Ammon's horn (tissue), 1 donor: Measurements from ENCODE around the gene SMAD3.
"Not testable (repeated sequence)": the region's sequence is repeated elsewhere in the genome, so short reads cannot be mapped to it uniquely, and the experiment has no call there.

Experiments
- DNase-seq: peaks from one replicate; pipeline ENCODE4 v3.0.0-alpha.2; 2016; ENCODE audit warnings: low spot score

The SMAD3 gene

GRCh38 chr15:67145312-67145610 is 79.9 kb downstream of the SMAD3 start:
- no peak for DNase-seq

- no peak for DNase-seq
These were observed 80.3 kb downstream of the SMAD3 start for GRCh38 chr15:67145710-67146109.

GRCh38 chr15:67146234-67146633 is 80.8 kb downstream of the SMAD3 start:
- DNase-seq, result no peak

GRCh38 chr15:67146875-67147381 is 81.5 kb downstream of the SMAD3 start:
- no peak for DNase-seq

- no peak for DNase-seq
These were observed 82.1 kb downstream of the SMAD3 start for GRCh38 chr15:67147396-67147949.

GRCh38 chr15:67148196-67148701 is 82.8 kb downstream of the SMAD3 start:
- DNase-seq, result no peak

GRCh38 chr15:67149068-67149772 is 83.8 kb downstream of the SMAD3 start:
- no peak for DNase-seq

GRCh38 chr15:67149773-67150022 is 84.3 kb downstream of the SMAD3 start:
- DNase-seq, result no peak

- DNase-seq, result no peak
These were observed 84.8 kb downstream of the SMAD3 start for GRCh38 chr15:67150023-67150860.

GRCh38 chr15:67152429-67152828 is 87.0 kb downstream of the SMAD3 start:
- no peak for DNase-seq

- DNase-seq, result not testable (repeated sequence)
These were observed 87.6 kb downstream of the SMAD3 start for GRCh38 chr15:67153044-67153443.

GRCh38 chr15:67154249-67154648 is 88.8 kb downstream of the SMAD3 start:
- no peak for DNase-seq

- no peak for DNase-seq
These were observed 91.0 kb downstream of the SMAD3 start for GRCh38 chr15:67156426-67156825.

GRCh38 chr15:67156834-67157233 is 91.4 kb downstream of the SMAD3 start:
- DNase-seq, result no peak

- DNase-seq, result no peak
These were observed 92.3 kb downstream of the SMAD3 start for GRCh38 chr15:67157521-67158252.

- no peak for DNase-seq
These were observed 93.0 kb downstream of the SMAD3 start for GRCh38 chr15:67158367-67158766.

GRCh38 chr15:67161412-67161811 is 96.0 kb downstream of the SMAD3 start:
- DNase-seq, result no peak

GRCh38 chr15:67161881-67162280 is 96.5 kb downstream of the SMAD3 start:
- DNase-seq, result no peak

- no peak for DNase-seq
These were observed 97.8 kb downstream of the SMAD3 start for GRCh38 chr15:67163180-67163579.

- DNase-seq, result no peak
These were observed 99.0 kb downstream of the SMAD3 start for GRCh38 chr15:67164401-67164791.

GRCh38 chr15:67164811-67165253 is 99.4 kb downstream of the SMAD3 start:
- DNase-seq, result no peak
